Effector memory CD8-positive, alpha-beta T cell (primary cell): ENCODE data around the gene S100A1.

Experiments used
- ATAC-seq: fragments of 150-1000 bp; cut with Tn5 transposase; replicated peaks from 2 replicates; pipeline ENCODE4 v1.10.0; 2021; ENCODE audit warnings: mild to moderate bottlenecking, moderate library complexity
- DNase-seq, 3 experiments: peaks; one replicate each; pipeline ENCODE4 v3.0.0; 2021
- H3K27ac Mint-ChIP-seq, 2 donors: one replicate each; pipeline ENCODE4 v1.8.0; 2022; ENCODE audit warnings: mild to moderate bottlenecking in 2 of 2, mixed read lengths in 2 of 2, moderate library complexity in 2 of 2
- H3K27me3 Mint-ChIP-seq, 2 donors: one replicate each; pipeline ENCODE4 v1.8.0; 2022; ENCODE audit warnings: mixed read lengths in 2 of 2
- H3K36me3 Mint-ChIP-seq: one replicate; pipeline ENCODE4 v1.8.0; 2022; ENCODE audit warnings: mild to moderate bottlenecking, moderate library complexity, mixed read lengths; ENCODE audit not compliant: insufficient read depth
- H3K4me1 Mint-ChIP-seq, 2 donors: one replicate each; pipeline ENCODE4 v1.8.0; 2022; ENCODE audit warnings: low read depth in 2 of 2, mixed read lengths in 2 of 2
- H3K4me3 Mint-ChIP-seq, 2 donors: one replicate each; pipeline ENCODE4 v1.8.0; 2022; ENCODE audit warnings: mild to moderate bottlenecking in 2 of 2, mixed read lengths in 2 of 2, moderate library complexity in 2 of 2
- H3K9me3 Mint-ChIP-seq, 2 donors: one replicate each; pipeline ENCODE4 v1.8.0; 2022; ENCODE audit warnings: mixed read lengths in 2 of 2

S100A1 gene

GRCh38 chr1:153598309-153599172 is 29.7 kb upstream of the S100A1 start:
- no peak overlapping the region for H3K27ac Mint-ChIP-seq
- peaks cover 0 to 2% of the 10 kb centered on the region in 2 donors for H3K4me1 Mint-ChIP-seq
- DNase-seq, result no peak
- H3K27me3 Mint-ChIP-seq, result no peaks in the 10 kb centered on the region
- H3K4me3 Mint-ChIP-seq, result no peak overlapping the region
- H3K9me3 Mint-ChIP-seq, result no peaks in the 10 kb centered on the region
- H3K36me3 Mint-ChIP-seq, result peaks cover 2% of the 10 kb centered on the region
- peak; percentile 70 for ATAC-seq

- no peak for DNase-seq
- H3K36me3 Mint-ChIP-seq, result peaks cover 2% of the 10 kb centered on the region
- H3K27ac Mint-ChIP-seq, result no peak overlapping the region
- H3K27me3 Mint-ChIP-seq, result no peaks in the 10 kb centered on the region
- H3K4me1 Mint-ChIP-seq, result peaks cover 0 to 2% of the 10 kb centered on the region in 2 donors
- H3K9me3 Mint-ChIP-seq, result no peaks in the 10 kb centered on the region
- no peak overlapping the region for H3K4me3 Mint-ChIP-seq
- no peak for ATAC-seq
These were observed 28.4 kb upstream of the S100A1 start for GRCh38 chr1:153599847-153600246.

- ATAC-seq, result no peak
- Mint-ChIP-seq H3K4me3 (no peak overlapping the region), H3K36me3 (peaks cover under 1% of the 10 kb centered on the region), H3K27me3 (no peaks in the 10 kb centered on the region), H3K9me3 (no peaks in the 10 kb centered on the region), H3K27ac (no peak overlapping the region), H3K4me1 (peaks cover 0 to 2% of the 10 kb centered on the region in 2 donors)
- no peak for DNase-seq
These were observed 25.5 kb upstream of the S100A1 start for GRCh38 chr1:153602749-153603148.

GRCh38 chr1:153606194-153606593 is 22.0 kb upstream of the S100A1 start:
- H3K36me3 Mint-ChIP-seq, result no peaks in the 10 kb centered on the region
- no peaks in the 10 kb centered on the region for H3K4me1 Mint-ChIP-seq
- no peak overlapping the region for H3K27ac Mint-ChIP-seq
- DNase-seq, result no peak
- ATAC-seq, result no peak
- no peaks in the 10 kb centered on the region for H3K27me3 Mint-ChIP-seq
- no peak overlapping the region for H3K4me3 Mint-ChIP-seq
- H3K9me3 Mint-ChIP-seq, result no peaks in the 10 kb centered on the region

GRCh38 chr1:153607381-153607780 is 20.9 kb upstream of the S100A1 start:
- H3K9me3 Mint-ChIP-seq, result no peaks in the 10 kb centered on the region
- H3K27me3 Mint-ChIP-seq, result no peaks in the 10 kb centered on the region
- no peaks in the 10 kb centered on the region for H3K36me3 Mint-ChIP-seq
- no peak for ATAC-seq
- no peak overlapping the region for H3K4me3 Mint-ChIP-seq
- H3K27ac Mint-ChIP-seq, result no peak overlapping the region
- DNase-seq, result no peak
- no peaks in the 10 kb centered on the region for H3K4me1 Mint-ChIP-seq

GRCh38 chr1:153608089-153608682 is 20.0 kb upstream of the S100A1 start:
- Mint-ChIP-seq H3K9me3 (no peaks in the 10 kb centered on the region), H3K27me3 (no peaks in the 10 kb centered on the region), H3K27ac (no peak overlapping the region), H3K4me1 (no peaks in the 10 kb centered on the region), H3K36me3 (no peaks in the 10 kb centered on the region), H3K4me3 (no peak overlapping the region)
- ATAC-seq (no peak), DNase-seq (no peak)

GRCh38 chr1:153608742-153609584 is 19.3 kb upstream of the S100A1 start:
- no peaks in the 10 kb centered on the region for H3K9me3 Mint-ChIP-seq
- no peaks in the 10 kb centered on the region for H3K4me1 Mint-ChIP-seq
- H3K36me3 Mint-ChIP-seq, result no peaks in the 10 kb centered on the region
- ATAC-seq (no peak), DNase-seq (no peak)
- H3K27ac Mint-ChIP-seq, result no peak overlapping the region
- no peak overlapping the region for H3K4me3 Mint-ChIP-seq
- H3K27me3 Mint-ChIP-seq, result no peaks in the 10 kb centered on the region

GRCh38 chr1:153609585-153609907 is 18.7 kb upstream of the S100A1 start:
- H3K36me3 Mint-ChIP-seq, result no peaks in the 10 kb centered on the region
- DNase-seq, result no peak
- H3K4me1 Mint-ChIP-seq, result no peaks in the 10 kb centered on the region
- no peak overlapping the region for H3K4me3 Mint-ChIP-seq
- no peak overlapping the region for H3K27ac Mint-ChIP-seq
- no peaks in the 10 kb centered on the region for H3K9me3 Mint-ChIP-seq
- ATAC-seq, result no peak
- no peaks in the 10 kb centered on the region for H3K27me3 Mint-ChIP-seq

GRCh38 chr1:153610334-153610733 is 17.9 kb upstream of the S100A1 start:
- H3K36me3 Mint-ChIP-seq, result no peaks in the 10 kb centered on the region
- ATAC-seq (no peak), DNase-seq (no peak)
- no peaks in the 10 kb centered on the region for H3K27me3 Mint-ChIP-seq
- H3K4me3 Mint-ChIP-seq, result no peak overlapping the region
- no peaks in the 10 kb centered on the region for H3K4me1 Mint-ChIP-seq
- H3K9me3 Mint-ChIP-seq, result no peaks in the 10 kb centered on the region
- no peak overlapping the region for H3K27ac Mint-ChIP-seq

GRCh38 chr1:153610811-153611301 is 17.4 kb upstream of the S100A1 start:
- ATAC-seq, result no peak
- Mint-ChIP-seq H3K9me3 (no peaks in the 10 kb centered on the region), H3K4me3 (no peak overlapping the region), H3K36me3 (no peaks in the 10 kb centered on the region), H3K27ac (no peak overlapping the region), H3K4me1 (no peaks in the 10 kb centered on the region), H3K27me3 (no peaks in the 10 kb centered on the region)
- DNase-seq, result no peak

- no peak for ATAC-seq
- no peak overlapping the region for H3K27ac Mint-ChIP-seq
These were observed 16.9 kb upstream of the S100A1 start for GRCh38 chr1:153611356-153611755.

GRCh38 chr1:153612111-153612754 is 16.0 kb upstream of the S100A1 start:
- H3K9me3 Mint-ChIP-seq, result no peaks in the 10 kb centered on the region
- no peaks in the 10 kb centered on the region for H3K4me1 Mint-ChIP-seq
- H3K27ac Mint-ChIP-seq, result no peak overlapping the region
- ATAC-seq, result no peak
- H3K36me3 Mint-ChIP-seq, result no peaks in the 10 kb centered on the region
- DNase-seq, result no peak
- no peaks in the 10 kb centered on the region for H3K27me3 Mint-ChIP-seq
- H3K4me3 Mint-ChIP-seq, result no peak overlapping the region

More at GRCh38 chr1:153611356-153611755, 16.9 kb upstream of the S100A1 start:
- Mint-ChIP-seq H3K4me3 (no peak overlapping the region), H3K9me3 (no peaks in the 10 kb centered on the region), H3K36me3 (no peaks in the 10 kb centered on the region), H3K4me1 (no peaks in the 10 kb centered on the region), H3K27me3 (no peaks in the 10 kb centered on the region)
- no peak for DNase-seq

- Mint-ChIP-seq H3K4me1 (no peaks in the 10 kb centered on the region), H3K27ac (no peak within 1 kb of the TSS), H3K9me3 (no peaks in the 10 kb centered on the region), H3K36me3 (no peaks in the 10 kb centered on the region), H3K27me3 (no peaks in the 10 kb centered on the region), H3K4me3 (no peak within 1 kb of the TSS)
- no peak for DNase-seq
- ATAC-seq, result no peak
These were observed 15.4 kb upstream of the S100A1 start, which contains the start of gene S100A16 for GRCh38 chr1:153612755-153613331. Gene S100A16, minus strand, starts transcription at chr1:153613137. Its CDS starts 4,986 bp downstream, at chr1:153608151.
